ENCODE data around the gene CRISPLD2. TPM values are rescaled to one million over a fixed set of nuclear protein-coding genes. Genes with fewer than 3 reads are reported as not detected.
A peak's percentile ranks its signal among the peaks of the same experiment; 100 is the strongest.
"Not testable (repeated sequence)": the region's sequence is repeated elsewhere in the genome, so short reads cannot be mapped to it uniquely, and the experiment has no call there.

CRISPLD2 gene
- total RNA-seq, 1 experiment from 2014 or later: 0.95 TPM

DNA sequence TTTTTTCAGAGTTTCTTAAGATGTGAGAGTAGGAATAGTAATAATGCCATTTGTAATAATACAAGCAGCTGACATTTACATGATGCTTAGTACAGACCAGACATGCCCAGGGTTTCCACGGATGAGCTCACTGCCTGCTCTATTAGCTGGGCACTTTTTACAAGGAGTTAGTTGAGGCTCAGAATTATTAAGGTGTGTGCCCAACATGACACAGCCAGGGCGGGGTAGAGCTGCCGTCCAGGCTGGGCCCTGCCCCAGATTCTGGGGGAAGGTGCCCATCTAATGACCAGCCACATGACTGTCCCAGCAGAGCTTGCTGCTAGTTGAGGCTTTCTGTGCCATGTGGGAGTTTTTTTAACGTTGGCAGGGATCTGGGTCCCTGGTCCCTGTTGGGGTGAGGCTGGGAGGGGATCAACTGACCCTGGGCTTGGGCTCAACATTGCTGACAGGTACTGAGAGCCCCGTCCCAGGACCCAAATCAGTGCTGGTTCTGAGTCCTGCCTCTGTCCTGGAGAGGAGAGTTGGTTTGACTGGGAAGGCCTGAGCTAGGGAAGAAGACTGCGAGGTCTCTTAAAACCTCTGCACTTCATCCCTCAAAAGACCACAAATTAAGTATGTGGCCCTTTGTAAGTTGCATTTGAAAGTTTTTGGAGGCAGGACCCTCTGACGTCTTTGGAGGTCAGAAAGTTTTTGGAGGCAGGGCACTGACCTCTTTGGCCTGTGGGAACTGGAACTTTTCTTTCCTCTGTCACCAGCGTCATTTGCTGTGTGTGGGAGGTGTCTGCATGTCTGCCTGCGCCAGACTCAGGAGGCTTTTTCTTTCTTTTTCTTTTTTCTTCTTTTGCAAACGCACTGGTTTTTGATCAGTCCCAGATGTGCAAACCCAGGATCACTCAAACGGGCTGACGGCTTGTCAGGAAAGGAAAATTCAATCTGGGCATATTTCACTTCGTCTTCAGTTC is 2.2 kb downstream of the CRISPLD2 start:
- no peak for DNase-seq (ENCODE audit: low spot score)

DNA sequence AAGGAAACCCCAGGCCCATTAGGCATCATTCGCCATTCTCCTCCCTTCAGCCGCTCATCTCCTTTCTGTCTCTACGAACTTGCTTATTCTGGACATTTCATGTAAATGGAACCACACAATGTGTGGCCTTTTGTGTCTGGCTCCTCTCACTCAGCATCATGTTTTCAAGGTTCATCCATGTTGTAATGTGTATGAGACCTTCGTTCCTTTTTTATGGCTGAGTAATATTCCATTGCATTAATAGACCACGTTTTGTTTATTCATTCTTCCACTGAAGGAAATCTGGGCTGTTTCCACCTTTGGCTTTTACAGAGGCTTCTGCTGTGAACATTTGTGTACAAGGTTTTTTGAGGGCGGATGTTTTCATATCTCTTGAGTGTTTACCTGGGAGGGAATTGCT is 3.2 kb downstream of the CRISPLD2 start:
- DNase-seq (ENCODE audit: low spot score): no peak

DNA sequence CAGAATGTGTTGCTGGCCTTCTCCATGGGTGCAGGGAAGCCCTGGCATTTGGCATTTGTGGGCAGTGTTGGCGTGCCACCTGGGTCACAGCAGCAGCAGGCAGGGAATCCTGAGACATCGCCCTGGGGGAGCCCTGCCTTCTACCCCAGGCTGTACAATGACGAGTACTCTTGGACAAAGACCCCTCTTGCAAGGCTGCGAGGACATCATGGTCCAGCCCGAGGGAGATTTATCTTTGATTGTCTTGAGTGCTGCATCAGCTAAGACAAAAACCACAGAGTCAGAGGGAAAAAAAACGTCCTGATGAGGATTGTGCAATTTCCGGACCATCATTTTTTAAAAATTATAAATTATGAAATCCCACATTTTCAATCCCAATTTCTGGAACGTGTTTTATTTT is 3.7 kb downstream of the CRISPLD2 start:
- DNase-seq (ENCODE audit: low spot score): no peak

GRCh38 chr16:84823926-84824325 is 4.1 kb downstream of the CRISPLD2 start:
- DNase-seq (ENCODE audit: low spot score): no peak

DNA sequence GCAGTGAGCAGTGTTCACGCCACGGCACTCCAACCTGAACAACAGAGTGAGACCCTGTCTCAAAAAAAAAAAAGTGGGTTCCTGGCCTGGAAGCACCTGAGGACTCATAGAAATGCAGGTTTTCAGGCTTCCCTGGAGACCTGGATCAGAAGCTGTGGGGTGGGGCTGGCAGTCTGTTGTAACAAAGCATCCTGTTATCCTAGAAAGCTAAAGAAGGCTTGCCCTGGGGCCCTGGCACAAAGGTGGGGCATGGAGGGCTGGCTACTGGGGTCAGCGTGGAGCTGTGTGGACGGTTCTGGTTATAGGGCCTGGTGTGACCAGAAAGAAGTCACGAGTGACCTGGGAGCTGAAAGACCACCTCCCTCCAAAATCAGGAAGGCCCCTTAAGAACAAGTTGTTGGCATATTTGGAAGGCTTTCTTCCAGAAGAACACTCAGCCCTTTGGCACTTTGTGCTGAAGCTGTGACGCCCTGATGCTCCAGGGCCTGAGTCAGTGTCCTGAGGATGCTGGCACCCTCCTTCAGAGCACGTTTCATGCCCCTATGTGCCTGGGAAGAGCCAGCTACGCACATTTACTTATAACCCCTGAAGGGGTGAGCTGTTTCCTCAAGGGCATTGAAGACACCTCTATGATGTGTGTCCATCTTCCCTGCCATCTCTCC is 6.2 kb downstream of the CRISPLD2 start:
- no peak for DNase-seq (ENCODE audit: low spot score)

- no peak for DNase-seq (ENCODE audit: low spot score)
Measured at GRCh38 chr16:84826558-84826941, 6.8 kb downstream of the CRISPLD2 start.

GRCh38 chr16:84827131-84827574 is 7.4 kb downstream of the CRISPLD2 start:
- DNase-seq (ENCODE audit: low spot score): no peak

DNA sequence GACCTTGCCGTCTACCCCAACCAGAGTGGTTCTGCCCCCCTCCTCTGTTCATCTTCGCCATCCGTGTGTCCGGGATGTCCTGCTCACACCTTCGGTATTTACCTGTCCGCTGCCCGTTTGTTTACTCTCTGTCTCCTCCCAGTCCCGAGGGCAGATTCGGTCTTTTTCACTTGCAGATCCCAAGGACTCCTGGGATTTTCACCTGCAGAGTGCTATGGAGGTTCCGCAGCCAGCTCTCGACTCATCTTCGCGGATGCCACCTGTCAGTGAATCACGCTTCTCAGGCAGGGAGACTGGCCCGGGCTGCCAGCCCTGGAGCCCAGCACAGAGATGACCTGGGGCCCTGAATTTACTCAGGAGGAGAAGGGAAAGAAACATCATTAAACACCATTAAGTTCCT is 8.1 kb downstream of the CRISPLD2 start:
- DNase-seq (ENCODE audit: low spot score): no peak

DNA sequence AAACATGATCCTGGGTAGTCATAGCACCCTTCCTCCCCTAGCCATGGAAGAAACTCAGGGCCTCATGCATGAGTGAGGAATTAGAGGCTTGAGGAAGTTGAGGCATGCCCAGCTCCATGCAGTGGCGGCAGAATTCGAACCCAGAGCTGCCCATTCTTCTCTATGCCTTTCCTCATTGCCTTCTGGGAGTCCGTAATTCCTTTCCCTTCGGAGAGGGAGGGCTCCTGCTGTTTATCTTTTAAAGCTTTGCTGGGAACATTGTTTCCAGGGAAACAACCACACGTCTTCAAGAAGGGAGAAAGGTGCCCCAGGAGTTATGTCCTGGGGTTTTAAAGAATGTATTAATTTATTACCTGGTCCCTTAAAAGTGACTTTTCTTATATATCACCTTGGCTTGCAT is 8.5 kb downstream of the CRISPLD2 start:
- DNase-seq (ENCODE audit: low spot score): no peak

- peak; percentile 91 for DNase-seq (ENCODE audit: low spot score)
Measured at GRCh38 chr16:84829168-84829965, 9.6 kb downstream of the CRISPLD2 start.

DNA sequence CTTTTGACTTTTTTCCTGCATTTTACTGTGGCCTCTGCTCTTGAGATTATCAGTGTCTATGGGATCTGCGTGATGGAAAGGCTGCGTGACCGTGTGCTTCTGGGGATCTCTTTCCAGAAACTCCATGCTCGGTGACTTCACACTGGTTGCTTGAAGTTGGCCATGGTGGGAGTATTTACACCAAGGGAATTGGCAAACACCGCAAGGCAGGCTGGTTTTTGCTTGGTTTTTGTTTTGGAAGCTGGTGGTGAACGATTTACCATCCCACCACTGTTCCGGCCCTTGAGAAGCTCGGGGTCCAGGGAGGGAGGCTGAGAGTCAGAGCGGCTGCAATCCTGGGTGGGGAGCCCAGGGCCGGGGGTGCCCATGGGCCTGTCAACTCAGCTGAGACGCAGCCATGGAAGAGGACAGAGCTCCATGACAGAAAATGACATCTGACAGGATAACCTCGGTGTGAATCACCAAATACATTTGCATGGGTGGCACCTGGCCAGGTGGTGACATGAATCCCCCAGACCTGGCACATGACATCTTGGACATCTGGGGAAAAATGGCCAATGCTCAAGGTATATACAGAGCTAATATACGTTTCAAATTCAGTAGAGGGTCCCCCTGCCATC is 11.1 kb downstream of the CRISPLD2 start:
- no peak for DNase-seq (ENCODE audit: low spot score)

DNA sequence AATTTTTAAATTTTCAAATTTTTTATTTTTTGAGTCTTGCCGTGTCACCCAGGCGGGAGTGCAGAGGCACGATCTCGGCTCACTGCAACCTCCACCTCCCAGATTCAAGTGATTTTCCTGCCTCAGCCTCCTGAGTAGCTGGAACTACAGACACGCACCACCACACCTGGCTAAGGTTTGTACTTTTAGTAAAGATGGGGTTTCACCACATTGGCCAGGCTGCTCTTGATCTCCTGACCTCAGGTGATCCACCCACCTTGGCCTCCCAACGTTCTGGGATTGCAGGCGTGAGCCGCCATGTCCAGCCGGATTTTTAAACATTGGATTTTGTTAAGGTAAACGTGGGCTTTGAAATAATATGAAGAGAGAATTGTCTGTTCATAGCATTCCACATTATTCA is 11.9 kb downstream of the CRISPLD2 start:
- not testable (repeated sequence) for DNase-seq (ENCODE audit: low spot score)

DNA sequence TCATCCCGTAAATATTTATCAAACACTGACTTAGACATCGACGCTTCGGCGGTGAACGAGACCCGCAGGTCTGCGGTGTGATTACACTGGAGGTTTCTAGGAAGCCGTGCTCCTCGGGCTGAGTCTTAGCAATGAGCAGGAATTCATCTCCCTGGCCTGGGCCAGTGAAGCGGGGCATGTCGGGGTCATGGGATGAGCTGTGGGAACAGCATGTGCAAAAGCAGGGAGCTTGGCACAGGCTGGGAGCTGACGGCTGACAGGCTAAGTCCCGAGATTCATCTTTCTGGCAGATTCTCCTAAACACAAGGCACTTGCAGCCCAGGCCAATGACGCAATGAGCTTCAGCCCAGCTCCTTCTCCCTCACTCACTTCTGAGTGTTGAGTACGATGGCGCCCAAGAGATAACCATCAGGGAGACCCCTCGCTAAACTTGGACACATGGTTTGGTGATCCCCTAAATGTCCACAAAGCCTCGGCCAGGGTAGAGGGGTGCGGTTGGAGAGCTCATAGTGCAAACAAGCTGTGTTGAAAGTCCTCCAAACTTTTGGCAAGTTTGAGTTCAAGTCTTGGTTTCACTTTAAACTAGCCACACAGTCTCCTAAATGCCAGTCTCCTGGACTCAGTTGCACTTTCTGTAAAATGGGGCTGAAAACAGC is 12.8 kb downstream of the CRISPLD2 start:
- DNase-seq (ENCODE audit: low spot score): no peak

DNA sequence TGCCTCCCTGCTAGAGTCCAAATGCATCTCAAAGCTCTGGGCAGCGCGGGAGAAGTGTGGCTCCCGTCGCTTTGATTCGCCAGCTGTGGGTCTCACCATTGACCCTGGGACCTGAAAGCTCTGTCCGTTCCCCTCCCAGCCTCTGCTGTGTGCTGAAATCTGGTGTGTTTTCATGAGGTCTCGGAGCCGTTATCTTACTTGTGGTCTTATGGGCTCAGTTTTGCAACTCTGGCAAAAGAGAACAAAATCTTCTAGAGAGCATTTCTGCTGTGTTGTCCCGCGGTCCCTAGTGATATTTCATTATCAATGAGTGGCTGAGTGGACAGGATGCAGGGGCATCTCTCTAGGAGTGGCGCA is 13.3 kb downstream of the CRISPLD2 start:
- no peak for DNase-seq (ENCODE audit: low spot score)

- no peak for DNase-seq (ENCODE audit: low spot score)
Measured at GRCh38 chr16:84833542-84834402, 14.0 kb downstream of the CRISPLD2 start.

DNA sequence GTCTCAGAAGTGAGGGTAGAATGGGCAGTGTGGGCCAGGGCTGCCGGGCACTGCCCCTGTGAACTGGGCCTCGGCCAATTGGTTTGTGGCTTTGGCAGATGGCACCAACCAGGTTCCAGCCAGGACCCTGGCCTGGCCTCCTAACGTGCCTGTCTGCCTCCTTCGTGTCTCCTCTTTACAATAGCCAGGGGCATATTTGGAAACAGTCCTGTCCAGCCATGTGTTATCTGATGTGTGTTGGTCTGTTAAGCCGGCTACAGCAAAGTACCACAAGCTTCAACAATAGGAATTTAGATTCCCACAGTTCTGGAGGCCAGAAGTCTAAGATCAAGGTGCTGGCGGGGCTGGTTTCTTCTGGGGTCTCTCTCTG is 14.6 kb downstream of the CRISPLD2 start:
- DNase-seq (ENCODE audit: low spot score): no peak

DNA sequence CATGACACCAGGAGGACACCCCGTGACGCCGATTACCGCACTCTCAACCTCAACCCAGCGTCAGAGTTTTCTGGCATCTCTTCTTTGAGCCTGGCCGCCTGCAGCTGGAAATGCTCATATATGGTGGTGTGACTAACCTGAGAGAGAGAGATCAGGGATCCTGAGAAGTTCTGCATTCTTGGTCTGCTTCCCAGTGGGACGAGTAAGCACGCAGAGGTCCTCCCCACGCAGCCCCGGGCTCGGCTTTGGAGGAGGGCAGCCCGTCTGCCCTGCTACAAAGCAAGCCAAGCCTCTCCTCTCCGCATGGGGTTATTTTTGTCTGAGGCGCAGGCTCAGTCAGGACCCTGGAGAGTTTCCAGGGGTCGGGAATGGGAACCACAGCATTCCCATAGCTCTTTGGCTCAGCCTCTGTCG is 16.5 kb downstream of the CRISPLD2 start:
- DNase-seq (ENCODE audit: low spot score): peak; percentile 98

GRCh38 chr16:84836967-84837366 is 17.2 kb downstream of the CRISPLD2 start:
- no peak for DNase-seq (ENCODE audit: low spot score)

DNA sequence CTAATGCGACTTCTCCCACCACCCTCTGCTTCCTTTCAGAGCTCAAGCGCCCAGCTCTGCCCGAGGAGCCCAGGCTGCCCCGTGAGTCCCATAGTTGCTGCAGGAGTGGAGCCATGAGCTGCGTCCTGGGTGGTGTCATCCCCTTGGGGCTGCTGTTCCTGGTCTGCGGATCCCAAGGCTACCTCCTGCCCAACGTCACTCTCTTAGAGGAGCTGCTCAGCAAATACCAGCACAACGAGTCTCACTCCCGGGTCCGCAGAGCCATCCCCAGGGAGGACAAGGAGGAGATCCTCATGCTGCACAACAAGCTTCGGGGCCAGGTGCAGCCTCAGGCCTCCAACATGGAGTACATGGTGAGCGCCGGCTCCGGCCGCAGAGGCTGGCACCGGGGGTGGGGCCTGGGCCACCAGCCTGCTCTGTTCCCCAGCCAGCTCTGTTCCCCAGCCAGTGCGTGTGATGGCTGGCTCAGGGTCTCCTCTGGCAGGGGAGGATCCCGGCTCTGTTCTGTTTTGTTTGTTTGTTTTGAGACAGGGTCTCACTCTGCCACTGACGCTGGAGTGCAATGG is 18.7 kb downstream of the CRISPLD2 start:
- DNase-seq (ENCODE audit: low spot score): no peak

GRCh38 chr16:84839054-84839453 is 19.3 kb downstream of the CRISPLD2 start:
- peak; percentile 83 for DNase-seq (ENCODE audit: low spot score)

Data from A172 (cell line).